ENCODE results near the gene SCN2A.

GRCh38 chr2:165348441-165348840, 109.2 kb downstream of the SCN2A start:
- TF ChIP-seq BHLHE40 (IDR thresholded peaks at IDR 0.05; ENCODE audit: borderline replicate concordance) (no peak), SP1 (IDR thresholded peaks at IDR 0.05) (no peak), SUZ12 (IDR thresholded peaks at IDR 0.05) (no peak), FOXM1 (IDR thresholded peaks at IDR 0.05; ENCODE audit: borderline replicate concordance) (no peak)
- TF ChIP-seq, protein P1, sequence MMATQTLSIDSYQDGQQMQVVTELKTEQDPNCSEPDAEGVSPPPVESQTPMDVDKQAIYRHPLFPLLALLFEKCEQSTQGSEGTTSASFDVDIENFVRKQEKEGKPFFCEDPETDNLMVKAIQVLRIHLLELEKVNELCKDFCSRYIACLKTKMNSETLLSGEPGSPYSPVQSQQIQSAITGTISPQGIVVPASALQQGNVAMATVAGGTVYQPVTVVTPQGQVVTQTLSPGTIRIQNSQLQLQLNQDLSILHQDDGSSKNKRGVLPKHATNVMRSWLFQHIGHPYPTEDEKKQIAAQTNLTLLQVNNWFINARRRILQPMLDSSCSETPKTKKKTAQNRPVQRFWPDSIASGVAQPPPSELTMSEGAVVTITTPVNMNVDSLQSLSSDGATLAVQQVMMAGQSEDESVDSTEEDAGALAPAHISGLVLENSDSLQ (IDR thresholded peaks at IDR 0.05) = no peak
